Hippocampal formation (tissue), 2 donors: ENCODE results near the gene TCEA3.

Source experiments
- DNase-seq, 2 donors: peaks; one replicate each; lab custom pipeline; 2025; lab: John Stamatoyannopoulos, UW

Gene TCEA3

GRCh38 chr1:23421343-23421742 lies 3.2 kb downstream of the TCEA3 start:
- DNase-seq: no peak

DNA sequence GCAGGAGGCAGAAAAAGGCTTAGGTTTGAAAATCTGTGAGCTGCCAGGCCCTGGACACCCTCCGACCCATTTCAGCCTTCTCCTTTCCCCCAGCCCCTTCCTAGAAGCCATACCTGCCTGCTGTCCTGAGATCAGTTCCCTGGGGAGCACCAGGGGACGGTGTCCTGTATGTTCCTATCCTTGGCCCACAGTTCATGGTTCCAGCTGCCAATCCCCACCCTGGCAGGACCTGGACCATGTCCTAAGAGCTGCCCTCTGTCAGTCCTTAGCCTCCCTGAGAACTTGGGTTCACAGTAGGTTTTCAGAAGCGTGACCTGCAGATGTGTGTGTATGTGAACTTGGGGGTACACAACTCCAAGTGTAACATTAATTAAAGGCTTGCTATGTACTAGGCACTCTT lies 3.8 kb downstream of the TCEA3 start:
- DNase-seq: no peak

GRCh38 chr1:23419180-23419579 lies 5.4 kb downstream of the TCEA3 start:
- DNase-seq: no peak

- DNase-seq: no peak
Observed at GRCh38 chr1:23417570-23417969, 7.0 kb downstream of the TCEA3 start.

GRCh38 chr1:23416964-23417363 lies 7.6 kb downstream of the TCEA3 start:
- no peak for DNase-seq

- DNase-seq: no peak
Observed at GRCh38 chr1:23408797-23409290, 15.7 kb downstream of the TCEA3 start.

DNA sequence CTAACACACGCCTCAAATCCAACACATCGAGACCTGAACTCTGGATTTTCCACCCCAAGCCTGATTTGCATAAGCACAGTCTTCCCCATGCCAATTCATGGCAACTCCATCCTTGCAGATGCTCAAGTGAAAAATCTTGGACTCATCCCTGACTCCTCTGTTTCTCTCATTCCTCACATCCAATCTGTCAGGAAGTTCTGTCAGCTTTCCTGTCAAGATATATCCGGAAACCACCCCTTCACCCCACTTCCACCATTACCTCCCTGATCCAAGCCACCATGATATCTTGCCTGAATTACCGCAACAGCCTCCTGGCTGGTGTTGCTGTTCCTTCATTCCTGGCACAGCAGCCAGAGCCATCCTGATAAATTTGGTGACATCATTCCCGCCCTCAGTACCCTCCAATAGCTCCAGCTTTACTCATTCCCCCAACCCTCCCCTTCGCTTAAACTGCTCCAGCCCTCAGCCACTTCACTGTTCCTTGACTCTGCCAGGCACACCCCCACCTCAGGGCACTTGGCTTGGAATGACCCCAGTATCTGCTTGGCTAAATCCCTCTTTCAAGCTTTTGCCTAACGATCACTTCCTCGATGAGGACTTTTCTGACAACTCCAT lies 17.4 kb downstream of the TCEA3 start:
- DNase-seq: no peak

GRCh38 chr1:23405946-23406345 lies 18.6 kb downstream of the TCEA3 start:
- DNase-seq: no peak

DNA sequence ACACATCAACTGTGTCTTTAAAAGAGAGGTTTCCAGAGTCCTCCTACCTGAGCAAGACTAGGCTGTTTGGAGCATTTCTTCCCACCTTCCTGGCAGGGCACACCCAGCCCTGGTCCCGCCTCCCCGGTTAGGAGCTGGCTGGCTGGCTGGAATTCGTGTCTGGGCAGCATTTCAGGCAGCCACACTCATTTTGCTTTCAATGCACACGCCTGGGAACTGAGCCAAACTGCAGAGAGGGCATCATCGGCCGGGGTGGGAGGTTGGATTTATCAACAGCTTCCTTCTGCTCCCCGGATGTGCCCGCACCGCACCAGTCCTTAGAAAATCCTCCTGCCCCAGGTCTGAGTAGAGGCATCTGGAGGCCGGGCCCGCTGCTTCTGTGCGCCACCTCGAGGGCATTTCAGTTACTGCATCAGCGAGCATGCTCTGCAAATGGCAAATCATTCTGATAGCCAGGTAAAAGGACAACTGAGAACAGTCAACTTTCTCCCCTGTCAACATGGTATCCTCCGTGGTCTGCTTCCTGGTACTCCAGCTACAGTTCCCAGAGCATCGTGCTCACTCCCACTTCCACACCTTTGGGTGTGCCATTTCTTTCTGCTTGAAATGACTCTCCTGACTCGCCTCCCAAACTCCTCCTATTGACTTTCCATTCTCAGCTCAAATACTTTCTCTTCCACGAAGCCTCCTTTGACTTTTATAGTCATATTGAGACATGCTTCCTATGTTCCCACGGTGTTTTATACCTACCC lies 20.6 kb downstream of the TCEA3 start:
- DNase-seq: peak; percentile 49 to 74

GRCh38 chr1:23403355-23403734 lies 21.2 kb downstream of the TCEA3 start:
- DNase-seq: no peak

- no peak for DNase-seq
Observed at GRCh38 chr1:23403038-23403336, 21.6 kb downstream of the TCEA3 start.

DNA sequence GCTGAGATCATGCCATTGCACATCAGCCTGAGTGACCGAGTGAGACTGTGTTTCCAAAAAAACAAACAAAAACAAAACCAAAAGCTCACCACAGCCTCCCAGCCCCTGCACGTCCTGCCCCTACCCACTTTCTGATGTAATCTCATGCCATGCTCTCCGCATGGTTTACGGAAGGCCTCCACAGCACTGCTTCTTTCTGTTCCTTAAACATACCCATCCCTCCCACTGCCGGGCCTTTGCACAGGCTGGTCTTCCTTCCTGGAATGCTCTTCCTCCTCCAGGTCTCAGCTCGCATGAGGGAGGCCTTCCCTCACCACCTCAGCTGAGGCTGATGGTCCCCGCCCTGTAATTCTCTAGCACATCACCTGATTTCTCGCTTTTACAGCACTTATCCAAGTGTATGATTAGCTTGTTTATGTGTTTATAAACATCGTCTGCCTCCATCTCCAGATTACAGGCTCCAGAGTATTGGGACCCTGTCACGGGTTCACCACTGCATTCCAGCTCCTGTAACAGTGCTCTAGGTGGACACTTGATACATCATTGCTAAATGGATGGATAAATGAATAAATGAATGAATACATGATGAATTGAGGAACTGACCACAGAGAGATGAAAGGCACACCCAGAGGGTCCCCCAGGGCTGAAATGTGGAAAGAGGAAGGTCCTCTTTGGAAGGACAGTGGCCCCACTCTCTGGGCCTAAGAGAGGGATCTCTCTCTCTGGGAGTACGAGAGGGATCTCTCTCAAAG lies 22.1 kb downstream of the TCEA3 start:
- no peak for DNase-seq

- no peak for DNase-seq
Observed at GRCh38 chr1:23401313-23401712, 23.2 kb downstream of the TCEA3 start.

DNA sequence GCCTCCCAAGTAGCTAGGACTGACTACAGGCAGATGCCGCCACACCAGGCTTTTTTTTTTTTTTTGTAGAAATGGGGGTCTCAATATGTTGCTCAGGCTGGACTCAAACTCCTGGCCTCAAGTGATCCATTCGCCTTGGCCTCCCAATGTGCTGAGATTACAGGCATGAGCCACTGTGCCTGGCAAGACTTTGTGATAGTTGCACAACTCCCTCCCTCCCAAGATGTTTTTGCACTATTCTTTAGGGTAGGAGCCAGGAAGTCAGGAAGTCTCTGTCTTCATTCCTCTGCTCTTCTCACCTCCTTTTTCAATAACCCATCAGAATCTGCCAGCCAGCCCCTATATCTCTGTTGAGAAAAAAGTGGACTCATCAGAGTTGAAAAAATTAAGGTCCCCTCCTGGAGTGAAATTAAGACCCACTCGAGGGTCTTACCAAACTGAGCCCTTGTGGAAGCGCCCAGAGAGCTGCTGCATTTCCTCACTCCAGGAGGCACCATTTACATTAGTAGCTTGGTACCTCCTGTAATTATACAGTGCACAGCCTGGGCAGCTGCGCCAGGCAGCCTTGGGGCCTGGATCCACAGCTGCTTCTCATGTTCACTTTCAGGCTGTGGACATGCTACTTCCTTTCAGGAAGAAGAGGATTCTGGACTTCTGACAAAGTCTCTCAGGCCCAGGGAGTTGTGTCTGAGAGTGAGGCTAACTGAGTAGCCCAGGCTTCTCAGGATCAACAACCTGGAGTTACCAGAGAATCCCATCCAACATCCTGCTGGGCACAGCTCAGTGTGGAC lies 24.0 kb downstream of the TCEA3 start:
- no peak for DNase-seq

DNA sequence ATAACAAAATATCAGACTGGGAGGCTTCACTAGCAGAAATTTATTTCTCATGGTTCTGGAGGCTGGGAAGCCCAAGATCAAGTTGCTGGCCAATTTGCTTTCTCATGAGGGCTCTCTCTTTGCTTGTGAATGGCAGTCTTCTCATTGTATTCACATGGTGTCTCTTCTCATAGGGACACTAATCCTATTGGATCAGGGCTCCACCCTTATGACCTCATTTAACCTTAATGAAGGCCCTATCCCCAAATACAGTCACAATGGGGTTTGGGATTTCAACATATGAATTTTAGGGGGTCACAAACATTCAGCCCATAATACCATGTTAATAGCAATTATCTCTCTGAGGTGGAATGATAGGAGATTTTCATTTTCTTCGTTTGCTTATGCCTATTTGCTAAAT lies 25.3 kb downstream of the TCEA3 start:
- DNase-seq: no peak

- DNase-seq: no peak
Observed at GRCh38 chr1:23397908-23398307, 26.6 kb downstream of the TCEA3 start.

DNA sequence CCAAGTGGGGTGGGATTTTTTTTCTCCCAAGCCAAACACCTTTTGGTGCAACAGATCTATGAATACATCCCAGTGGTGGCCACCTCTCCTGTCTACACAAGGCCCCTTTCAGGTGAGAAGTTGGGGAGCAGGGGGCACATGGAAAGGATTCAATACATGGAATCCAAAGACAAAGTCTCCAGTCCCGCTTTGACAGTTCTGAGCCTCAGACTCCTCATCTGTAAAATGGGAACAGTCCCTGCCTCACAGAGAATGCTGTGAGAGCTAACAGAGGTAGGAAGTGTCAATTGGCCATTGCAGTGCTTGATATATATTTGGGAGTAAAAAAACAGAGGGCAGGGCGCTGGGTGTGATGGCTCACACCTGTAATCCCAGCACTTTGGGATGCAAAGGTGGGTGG lies 28.2 kb downstream of the TCEA3 start:
- no peak for DNase-seq

DNA sequence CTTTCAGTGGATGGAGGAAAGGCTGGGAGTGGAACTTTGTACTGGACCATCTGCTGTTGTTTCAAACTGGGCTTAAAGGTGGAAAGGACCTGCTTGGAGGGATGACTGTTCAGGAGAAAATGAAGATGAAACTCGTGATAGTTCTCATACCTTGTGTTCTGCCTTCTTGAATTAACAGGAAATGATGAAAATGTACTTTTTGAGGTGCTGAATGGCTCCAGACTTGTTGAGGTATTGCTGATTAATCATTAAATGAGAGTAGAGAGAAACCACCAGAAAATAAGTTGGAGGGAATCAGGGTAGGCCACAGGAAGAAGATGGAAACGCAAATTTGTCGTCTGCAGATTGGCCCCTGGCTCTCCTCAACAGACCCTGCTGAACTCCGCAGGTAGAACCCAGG lies 28.7 kb downstream of the TCEA3 start:
- DNase-seq: no peak

DNA sequence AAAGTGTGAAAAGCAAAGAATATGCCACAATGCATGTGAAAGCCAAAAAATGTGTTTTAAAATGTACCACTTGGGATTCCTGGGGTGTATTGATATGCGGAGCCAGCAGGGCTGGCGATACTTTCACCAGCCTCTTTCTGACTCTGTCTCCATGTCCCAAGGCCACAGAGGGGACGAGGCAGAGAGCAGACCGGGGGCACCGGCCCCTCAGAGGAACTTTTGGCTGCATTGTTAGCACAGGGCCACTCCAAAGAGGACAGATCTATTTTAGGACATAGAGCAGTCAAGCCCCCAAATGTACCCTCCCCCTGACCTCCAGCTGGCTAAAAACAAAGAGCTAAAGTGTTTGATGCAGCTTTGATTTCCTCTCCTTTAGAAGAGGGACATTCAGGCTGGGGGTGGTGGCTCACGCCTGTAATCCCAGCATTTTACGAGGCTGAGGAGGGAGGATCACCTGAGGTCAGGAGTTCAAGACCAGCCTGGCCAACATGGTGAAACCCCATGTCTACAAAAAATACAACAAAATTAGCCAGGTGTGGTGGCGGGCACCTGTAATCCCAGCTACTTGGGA lies 29.3 kb downstream of the TCEA3 start:
- no peak for DNase-seq

DNA sequence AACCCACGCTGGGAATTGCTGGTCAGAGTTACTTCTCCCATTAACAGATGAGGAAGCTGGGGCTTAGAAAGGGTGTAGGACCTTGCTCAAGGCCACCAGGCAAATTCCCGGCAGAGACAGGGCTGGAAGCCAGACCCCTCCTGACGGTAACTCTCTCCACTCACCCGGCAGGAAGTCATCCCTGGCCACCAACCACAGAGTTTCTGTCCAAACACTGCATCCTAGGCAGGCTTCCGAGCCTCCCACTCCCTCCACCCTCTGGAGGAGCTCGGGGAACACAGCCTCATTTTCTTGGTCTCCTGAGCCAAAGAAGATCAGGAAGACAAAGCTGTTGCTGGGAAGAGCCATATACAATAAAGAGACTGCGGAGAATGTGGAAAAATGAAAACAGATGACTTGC lies 29.9 kb downstream of the TCEA3 start:
- peak in 1 of 2 donors; percentile 29 for DNase-seq

DNA sequence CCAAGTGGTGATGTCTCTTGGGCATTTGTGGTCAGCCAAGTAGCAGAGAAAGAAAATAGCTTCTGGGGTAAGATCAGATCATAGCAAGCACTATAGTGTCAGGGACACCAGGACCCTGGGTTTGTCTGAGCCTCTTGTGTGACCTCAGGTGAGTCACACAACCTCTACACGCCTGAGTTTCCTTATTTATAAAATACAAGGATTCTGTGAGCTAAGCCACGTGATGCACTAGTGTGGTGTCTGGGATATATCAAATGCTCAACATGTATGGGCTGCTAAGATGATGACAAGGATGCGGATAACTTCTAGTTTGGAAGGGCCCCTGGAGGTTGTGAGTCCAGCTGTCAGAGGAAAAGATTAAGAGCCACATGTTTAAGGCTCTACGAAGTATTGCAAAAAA lies 30.4 kb downstream of the TCEA3 start:
- DNase-seq: no peak

DNA sequence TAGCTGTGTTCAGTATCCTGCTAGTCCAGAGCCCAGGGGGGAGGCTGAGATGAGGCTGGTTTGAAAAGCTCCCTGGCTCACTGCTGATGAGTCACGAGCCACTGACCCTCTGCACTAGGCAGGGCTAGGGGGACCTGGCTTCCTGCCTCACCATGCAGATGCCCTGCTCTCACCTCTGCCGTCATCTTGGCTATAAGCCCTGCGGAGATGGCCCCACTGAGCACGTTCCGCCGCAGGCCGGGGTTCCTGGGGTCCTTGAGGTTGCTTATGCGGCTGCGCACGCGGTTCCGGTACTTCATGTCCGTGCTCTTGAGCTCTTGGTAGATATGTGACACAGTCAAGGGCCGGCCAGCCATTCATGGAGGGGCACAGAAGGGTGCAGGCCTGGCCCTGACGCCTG lies 30.8 kb downstream of the TCEA3 start:
- DNase-seq: no peak
